PFSK-1 (cell line): ENCODE data around the gene UFL1.

Source experiments
- FOXP2 ChIP-seq: optimal IDR thresholded peaks from 2 replicates; pipeline ENCODE3; 2011; ENCODE audit warnings: borderline replicate concordance, control low read depth, inconsistent platforms; ENCODE audit not compliant: insufficient read depth; ENCODE audit errors: extremely low read length, extremely low read depth
- POLR2AphosphoS5 ChIP-seq: IDR thresholded peaks from 2 replicates; pipeline ENCODE4 v1.6.1; 2012; ENCODE audit warnings: low read depth, mild to moderate bottlenecking, control low read depth, low read length, moderate library complexity
- REST ChIP-seq, 2 experiments: IDR thresholded peaks; 2 replicates each; pipeline versions ENCODE4 v1.6.1 to v1.8.0; 2011 to 2012; ENCODE audit warnings: low read depth in 2 of 2, low read length in 2 of 2, control low read depth in 1 of 2, inconsistent platforms in 1 of 2, mild to moderate bottlenecking in 1 of 2, moderate library complexity in 1 of 2; ENCODE audit not compliant: insufficient read depth in 1 of 2
- SIN3A ChIP-seq: IDR thresholded peaks from 2 replicates; pipeline ENCODE4 v1.6.1; 2012; ENCODE audit warnings: mild to moderate bottlenecking, low read length, moderate library complexity, borderline replicate concordance; ENCODE audit not compliant: insufficient read depth
- TAF1 ChIP-seq: IDR thresholded peaks from 2 replicates; pipeline ENCODE4 v1.6.1; 2012; ENCODE audit warnings: low read length, control low read depth, borderline replicate concordance; ENCODE audit not compliant: insufficient read depth

GRCh38 chr6:96499781-96500180 lies 21.8 kb upstream of the UFL1 start:
- TF ChIP-seq POLR2AphosphoS5 (no peak), REST (IDR thresholded peaks at IDR 0.05; ENCODE audit: insufficient read depth in 1 of 2, low read depth in 2 of 2, low read length in 2 of 2) (no peak), SIN3A (no peak), TAF1 (no peak), FOXP2 (no peak)
